H1 (cell line): ENCODE data around the gene CACNA1E. TPM values are rescaled to one million over a fixed set of nuclear protein-coding genes. Genes with fewer than 3 reads are reported as not detected.

Source experiments
- CTCF ChIA-PET: fragments of 300-600 bp; sonication (Branson Sonifier 250); formaldehyde crosslinking; loops from one replicate; lab custom pipeline; 2021; ENCODE audit not compliant: partially characterized antibody; lab: Charles Lee
- POLR2A ChIA-PET: fragments of 300-600 bp; sonication (Branson Sonifier 250); formaldehyde crosslinking; loops from one replicate; lab custom pipeline; 2021; ENCODE audit warnings: inconsistent platforms; ENCODE audit not compliant: partially characterized antibody; lab: Charles Lee
- DNase-seq, 2 experiments: peaks; one replicate each; pipeline versions ENCODE4 v3.0.0 to v3.0.0-alpha.2; 2010 to 2022; ENCODE audit warnings: low spot score in 2 of 2, low read depth in 1 of 2, mixed read lengths in 1 of 2
- FAIRE-seq: peaks from 2 replicates; lab custom pipeline; 2011; peaks lifted over from hg19 to GRCh38; lab: Jason Lieb, UNC
- H2AFZ ChIP-seq: 2 replicates; pipeline ENCODE4 v1.8.1; 2012; ENCODE audit warnings: low read length, inconsistent platforms
- H2AK5ac ChIP-seq: 2 replicates; pipeline ENCODE4 v1.6.1; 2013; ENCODE audit warnings: low read depth, low read length
- H2BK120ac ChIP-seq: replicated peaks from 2 replicates; pipeline ENCODE3; 2013; ENCODE audit warnings: low read depth, low read length, inconsistent platforms
- H2BK12ac ChIP-seq: 2 replicates; pipeline ENCODE4 v1.6.1; 2013; ENCODE audit warnings: low read depth, low read length
- H2BK15ac ChIP-seq: 2 replicates; pipeline ENCODE4 v1.6.1; 2013; ENCODE audit warnings: low read length
- H2BK20ac ChIP-seq: 2 replicates; pipeline ENCODE4 v1.6.1; 2013; ENCODE audit warnings: low read length
- H2BK5ac ChIP-seq: 2 replicates; pipeline ENCODE4 v1.6.1; 2013; ENCODE audit warnings: low read depth, low read length
- H3K14ac ChIP-seq: 2 replicates; pipeline ENCODE4 v1.6.1; 2013; ENCODE audit warnings: inconsistent platforms; ENCODE audit not compliant: insufficient read length
- H3K18ac ChIP-seq: 2 replicates; pipeline ENCODE4 v1.6.1; 2013; ENCODE audit warnings: low read length; ENCODE audit errors: extremely low read depth
- H3K23ac ChIP-seq: 2 replicates; pipeline ENCODE4 v1.6.1; 2013; ENCODE audit warnings: inconsistent platforms; ENCODE audit not compliant: insufficient read length
- H3K23me2 ChIP-seq: 2 replicates; pipeline ENCODE4 v1.6.1; 2013; ENCODE audit warnings: low read depth, low read length
- H3K27ac ChIP-seq: 2 replicates; pipeline ENCODE4 v1.6.1; 2011; ENCODE audit warnings: low read depth, low read length, inconsistent platforms
- H3K27me3 ChIP-seq, 4 experiments: replicated peaks in 1 of 4; 1 replicate in 1 of 4; 2 replicates in 3 of 4; pipeline versions ENCODE4 v1.6.1 to v1.8.1; 2011 to 2013; ENCODE audit warnings: low read length in 3 of 4, mild to moderate bottlenecking in 3 of 4, inconsistent platforms in 2 of 4, mixed read lengths in 2 of 4, moderate library complexity in 1 of 4; ENCODE audit not compliant: control insufficient read depth in 3 of 4, insufficient read depth in 3 of 4; ENCODE audit errors: extremely low read depth in 1 of 4
- H3K36me3 ChIP-seq, 4 experiments: 2 replicates each; pipeline versions ENCODE4 v1.6.1 to v1.8.1; 2011 to 2013; ENCODE audit warnings: mild to moderate bottlenecking in 4 of 4, low read length in 3 of 4, moderate library complexity in 2 of 4, control low read depth in 1 of 4, inconsistent platforms in 1 of 4; ENCODE audit not compliant: insufficient read depth in 4 of 4, control insufficient read depth in 2 of 4
- H3K4ac ChIP-seq: replicated peaks from 2 replicates; pipeline ENCODE3; 2013; ENCODE audit warnings: low read length, low read depth, mixed read lengths, inconsistent platforms; ENCODE audit not compliant: insufficient read length
- H3K4me1 ChIP-seq, 4 experiments: replicated peaks in 1 of 4; 1 replicate in 1 of 4; 2 replicates in 3 of 4; pipeline versions ENCODE4 v1.6.1 to v1.8.1; 2011 to 2013; ENCODE audit warnings: low read length in 3 of 4, inconsistent platforms in 2 of 4, mixed read lengths in 1 of 4; ENCODE audit not compliant: insufficient read depth in 4 of 4, control insufficient read depth in 3 of 4
- H3K4me2 ChIP-seq, 2 experiments: 2 replicates each; pipeline versions ENCODE4 v1.6.1 to v1.8.1; 2011 to 2013; ENCODE audit warnings: low read depth in 2 of 2, low read length in 2 of 2, control low read depth in 1 of 2, inconsistent platforms in 1 of 2, mild to moderate bottlenecking in 1 of 2; ENCODE audit not compliant: insufficient read depth in 1 of 2
- H3K4me3 ChIP-seq, 4 experiments: fragments of 200-600, 300-600 bp in 1 of 4; sonication (generic), shearing (Covaris generic), sonication (Bioruptor Twin) in 1 of 4; 2 replicates each; pipeline versions ENCODE4 v1.5.1 to v1.8.1; 2011 to 2016; ENCODE audit warnings: low read length in 4 of 4, low read depth in 3 of 4, control low read depth in 2 of 4, inconsistent platforms in 2 of 4, mild to moderate bottlenecking in 2 of 4, mixed read lengths in 1 of 4, moderate library complexity in 1 of 4; ENCODE audit not compliant: insufficient read depth in 2 of 4; ENCODE audit errors: extremely low read depth in 1 of 4
- H3K56ac ChIP-seq: replicated peaks from 2 replicates; pipeline ENCODE3; 2013; ENCODE audit warnings: low read depth, mild to moderate bottlenecking, mixed read lengths, low read length, inconsistent platforms; ENCODE audit not compliant: insufficient read length
- H3K79me1 ChIP-seq: 2 replicates; pipeline ENCODE4 v1.6.1; 2013; ENCODE audit warnings: low read depth, low read length, control low read depth
- H3K79me2 ChIP-seq, 2 experiments: 2 replicates each; pipeline versions ENCODE4 v1.6.1 to v1.8.1; 2012 to 2013; ENCODE audit warnings: low read length in 2 of 2, mild to moderate bottlenecking in 2 of 2, inconsistent platforms in 1 of 2; ENCODE audit not compliant: insufficient read depth in 2 of 2, control insufficient read depth in 1 of 2
- H3K9ac ChIP-seq, 4 experiments: replicated peaks in 1 of 4; 1 replicate in 1 of 4; 2 replicates in 3 of 4; pipeline versions ENCODE4 v1.6.1 to v1.8.1; 2011 to 2013; ENCODE audit warnings: low read depth in 3 of 4, low read length in 3 of 4, control low read depth in 2 of 4, mild to moderate bottlenecking in 2 of 4, moderate library complexity in 2 of 4, inconsistent platforms in 1 of 4; ENCODE audit errors: extremely low read depth in 1 of 4
- H3K9me3 ChIP-seq, 2 experiments: 2 replicates each; pipeline versions ENCODE4 v1.6.1 to v1.8.1; 2012 to 2013; ENCODE audit warnings: mild to moderate bottlenecking in 2 of 2, moderate library complexity in 2 of 2, control low read depth in 1 of 2, inconsistent platforms in 1 of 2, low read depth in 1 of 2, low read length in 1 of 2, mixed read lengths in 1 of 2; ENCODE audit not compliant: insufficient read depth in 2 of 2
- H4K20me1 ChIP-seq, 2 experiments: replicated peaks in 1 of 2; 2 replicates each; pipeline versions ENCODE3 to v1.8.1; 2011 to 2013; ENCODE audit warnings: inconsistent platforms in 2 of 2, low read length in 2 of 2, mild to moderate bottlenecking in 1 of 2; ENCODE audit not compliant: insufficient read depth in 2 of 2, control insufficient read depth in 1 of 2
- H4K5ac ChIP-seq: 2 replicates; pipeline ENCODE4 v1.6.1; 2013; ENCODE audit warnings: low read length, low read depth, mixed read lengths, inconsistent platforms; ENCODE audit not compliant: insufficient read length
- H4K8ac ChIP-seq: 2 replicates; pipeline ENCODE4 v1.8.0; 2013; ENCODE audit warnings: mild to moderate bottlenecking, moderate library complexity, low read length, inconsistent platforms; ENCODE audit not compliant: insufficient read depth; ENCODE audit errors: extremely low read depth
- H4K91ac ChIP-seq: replicated peaks from 2 replicates; pipeline ENCODE3; 2013; ENCODE audit warnings: low read length, mixed read lengths, inconsistent platforms; ENCODE audit not compliant: insufficient read length
- CTCF ChIP-seq, 3 experiments: IDR thresholded peaks; 1 replicate in 2 of 3; 2 replicates in 1 of 3; pipeline versions ENCODE4 v1.5.1 to v1.6.1; 2011; ENCODE audit warnings: low read length in 3 of 3, mild to moderate bottlenecking in 3 of 3, inconsistent platforms in 2 of 3, low read depth in 1 of 3, moderate library complexity in 1 of 3; ENCODE audit not compliant: insufficient read depth in 1 of 3; ENCODE audit errors: control extremely low read depth in 1 of 3
- E2F6 ChIP-seq: IDR thresholded peaks from 2 replicates; pipeline ENCODE4 v1.6.1; 2012; ENCODE audit warnings: inconsistent platforms
- JUN ChIP-seq: IDR thresholded peaks from 2 replicates; pipeline ENCODE4 v1.6.1; 2011; ENCODE audit warnings: low read depth, mild to moderate bottlenecking, improper control_type of control experiment, low read length
- KDM5A ChIP-seq: fragments of 200-600 bp; IDR thresholded peaks from 2 replicates; pipeline ENCODE4 v1.7.1; 2012; ENCODE audit warnings: mild to moderate bottlenecking, low read length, inconsistent platforms, mixed read lengths
- POU5F1 ChIP-seq: IDR thresholded peaks from 2 replicates; pipeline ENCODE4 v1.6.1; 2011; ENCODE audit warnings: low read depth, mild to moderate bottlenecking, low read length, moderate library complexity
- RAD21 ChIP-seq, 2 experiments: IDR thresholded peaks in 1 of 2; conservative IDR thresholded peaks in 1 of 2; 2 replicates each; pipeline ENCODE4 v1.6.1; 2011; ENCODE audit warnings: low read depth in 2 of 2, low read length in 2 of 2, improper control_type of control experiment in 1 of 2, inconsistent platforms in 1 of 2, mild to moderate bottlenecking in 1 of 2, moderate library complexity in 1 of 2
- RBBP5 ChIP-seq: IDR thresholded peaks from 2 replicates; pipeline ENCODE4 v1.7.1; 2012; ENCODE audit warnings: low read depth, mild to moderate bottlenecking, inconsistent platforms, low read length, moderate library complexity, borderline replicate concordance
- RFX5 ChIP-seq: IDR thresholded peaks from 2 replicates; pipeline ENCODE4 v1.6.1; 2011; ENCODE audit warnings: low read depth, low read length, improper control_type of control experiment, borderline replicate concordance
- SIX5 ChIP-seq: IDR thresholded peaks from 2 replicates; pipeline ENCODE4 v1.6.1; 2011; ENCODE audit warnings: mild to moderate bottlenecking, low read depth, low read length
- WGBS, 2 experiments: shearing (Covaris generic) in 1 of 2; methylation state at CpG; one replicate each; pipeline versions ENCODE4 v1.1.6 to v1.1.7; 2013 to 2015; ENCODE audit warnings: low lambda C conversion rate in 2 of 2, mixed read lengths in 2 of 2, inconsistent platforms in 1 of 2, low coverage in 1 of 2, missing lambda C conversion rate in 1 of 2; ENCODE audit not compliant: insufficient replicate concordance in 2 of 2, insufficient coverage in 1 of 2, insufficient read length in 1 of 2; ENCODE audit errors: extremely low coverage in 1 of 2, missing lambda C conversion rate in 1 of 2; 5-methylcytosine and 5-hydroxymethylcytosine counted together
- polyA plus RNA-seq, 7 experiments: library from polyadenylated mRNA; depleted of rRNA in 3 of 7; stranded (reverse) in 5 of 7; unstranded in 2 of 7; fragments of >200 nt in 5 of 7; fragments of 200-250 nt in 2 of 7; gene quantifications; 1 replicate in 5 of 7; 2 replicates in 1 of 7; 4 replicates in 1 of 7; pipeline versions ENCODE4 v1.2.1 to v1.2.3, GENCODE V29; 2011 to 2013; ENCODE audit warnings: missing spikeins in 2 of 7, mixed read lengths in 2 of 7
- total RNA-seq: library from RNA; stranded (reverse); fragmentation: NEBNext Ultra II Directional; extraction: Animal tissue kit (Norgen Biotek cat#: 25700); gene quantifications from 2 replicates; pipeline ENCODE4 v1.2.1, GENCODE V29; 2021

CACNA1E gene
- total and polyA plus RNA-seq, 2 of the 8 experiments (the other 6 are each of a cell fraction or from before 2014, with no cell fraction given) = 0.98 to 1.3 TPM

GRCh38 chr1:181601186-181601950 is 118.1 kb downstream of the CACNA1E start:
- H2BK20ac ChIP-seq = no peak overlapping the region
- H2BK5ac ChIP-seq = no peak overlapping the region
- H4K91ac ChIP-seq = no peak overlapping the region
- H3K18ac ChIP-seq = no peak overlapping the region
- H3K9ac ChIP-seq = no peak overlapping the region
- CTCF ChIA-PET = interaction anchor here (0.9 to 1.5 kb wide), 5 partner anchors 18 to 117 kb away, joined by 3 to 5 read pairs (median 3); no protein-coding TSS in a partner anchor
- no peak overlapping the region for H2BK15ac ChIP-seq
- no peak overlapping the region for H3K4ac ChIP-seq
- H4K8ac ChIP-seq = no peak overlapping the region
- H3K27ac ChIP-seq = no peak overlapping the region
- no peaks in the 10 kb centered on the region for H3K27me3 ChIP-seq
- no peak overlapping the region for H3K4me3 ChIP-seq
- no peak overlapping the region for H4K5ac ChIP-seq
- H3K9me3 ChIP-seq = no peaks in the 10 kb centered on the region
- H3K14ac ChIP-seq = no peak overlapping the region
- POLR2A ChIA-PET = interaction anchor here (1.2 kb wide), 1 partner anchor 13 kb away, joined by 4 read pairs; no protein-coding TSS in a partner anchor
- no peak overlapping the region for H2BK12ac ChIP-seq
- no peaks in the 10 kb centered on the region for H3K23me2 ChIP-seq
- WGBS, 2 experiments = 92% methylated on average over 4 of the region's 4 CpGs; no CpG with 5 or more reads in 1 of the 2 experiments
- no peak for FAIRE-seq
- no peak overlapping the region for H2BK120ac ChIP-seq
- H4K20me1 ChIP-seq = no peaks in the 10 kb centered on the region
- no peak overlapping the region for H3K23ac ChIP-seq
- DNase-seq = no peak
- H3K56ac ChIP-seq = no peak overlapping the region
- no peak overlapping the region for H3K4me2 ChIP-seq
- no peaks in the 10 kb centered on the region for H3K4me1 ChIP-seq
- no peaks in the 10 kb centered on the region for H3K79me2 ChIP-seq
- no peak overlapping the region for H2AK5ac ChIP-seq
- no peaks in the 10 kb centered on the region for H3K36me3 ChIP-seq
- no peaks in the 10 kb centered on the region for H3K79me1 ChIP-seq
- H2AFZ ChIP-seq = no peak overlapping the region
- TF ChIP-seq RAD21 (IDR thresholded peaks at IDR 0.05 in 1 of 2, conservative IDR thresholded peaks at IDR 0.05 in 1 of 2; ENCODE audit: low read depth in 2 of 2, low read length in 2 of 2) (no peak), E2F6 (no peak), SIX5 (no peak), RBBP5 (no peak), KDM5A (no peak), CTCF (IDR thresholded peaks at IDR 0.05; ENCODE audit: control extremely low read depth in 1 of 3, insufficient read depth in 1 of 3, low read depth in 1 of 3, low read length in 3 of 3) (no peak), RFX5 (no peak), POU5F1 (no peak), JUN (no peak)
